Spleen (tissue), 11 donors: ENCODE measurements around the gene TCF20. TPM values are rescaled to one million over a fixed set of nuclear protein-coding genes. Genes with fewer than 3 reads are reported as not detected.

ENCODE experiments used
- DNase-seq: peaks from one replicate; pipeline ENCODE4 v3.0.0-alpha.2; 2020
- H3K27ac ChIP-seq, 8 donors: fragments of 200-600 bp; sonication (generic) in 7 of 8; 1 replicate in 4 of 8; 2 replicates in 4 of 8; pipeline versions ENCODE4 v1.5.0 to v1.8.0; 2016 to 2021; ENCODE audit warnings: inconsistent platforms in 4 of 8, mild to moderate bottlenecking in 4 of 8, moderate library complexity in 1 of 8
- H3K27me3 ChIP-seq, 7 donors: fragments of 200-600 bp; sonication (generic) in 6 of 7; replicated peaks in 1 of 7; 1 replicate in 4 of 7; 2 replicates in 3 of 7; pipeline versions ENCODE4 v1.5.0 to v1.8.0; 2016 to 2021; ENCODE audit warnings: inconsistent platforms in 3 of 7, mild to moderate bottlenecking in 1 of 7
- H3K36me3 ChIP-seq, 6 donors: fragments of 200-600 bp; sonication (generic) in 5 of 6; 1 replicate in 4 of 6; 2 replicates in 2 of 6; pipeline versions ENCODE4 v1.5.0 to v1.8.0; 2016 to 2021; ENCODE audit warnings: inconsistent platforms in 2 of 6
- H3K4me1 ChIP-seq, 6 donors: fragments of 200-600 bp; sonication (generic) in 5 of 6; 1 replicate in 3 of 6; 2 replicates in 3 of 6; pipeline versions ENCODE4 v1.5.0 to v1.8.0; 2016 to 2021; ENCODE audit warnings: inconsistent platforms in 3 of 6
- H3K4me3 ChIP-seq, 8 donors: fragments of 200-600 bp; sonication (generic) in 7 of 8; 1 replicate in 4 of 8; 2 replicates in 4 of 8; pipeline versions ENCODE4 v1.5.0 to v1.8.0; 2016 to 2021; ENCODE audit warnings: inconsistent platforms in 4 of 8, mild to moderate bottlenecking in 4 of 8, moderate library complexity in 2 of 8
- H3K9me3 ChIP-seq, 8 donors: fragments of 200-600 bp; sonication (generic) in 7 of 8; 1 replicate in 4 of 8; 2 replicates in 4 of 8; pipeline versions ENCODE4 v1.5.0 to v1.8.0; 2016 to 2021; ENCODE audit warnings: inconsistent platforms in 4 of 8
- CTCF ChIP-seq, 11 experiments: fragments of 200-600 bp in 7 of 11; fragments of 450-650 bp in 4 of 11; sonication (generic) in 4 of 11; IDR thresholded peaks in 8 of 11; conservative IDR thresholded peaks in 3 of 11; 1 replicate in 7 of 11; 2 replicates in 4 of 11; pipeline versions ENCODE4 v1.4.0 to v1.8.0; 2016 to 2021; ENCODE audit warnings: antibody characterized with exemption in 11 of 11, inconsistent platforms in 4 of 11, mild to moderate bottlenecking in 1 of 11
- POLR2A ChIP-seq, 3 donors: fragments of 450-650 bp; IDR thresholded peaks; one replicate each; pipeline ENCODE4 v1.5.1; 2017; ENCODE audit warnings: antibody characterized with exemption in 3 of 3, mild to moderate bottlenecking in 1 of 3
- POLR2AphosphoS5 ChIP-seq, 3 donors: sonication (generic); formaldehyde crosslinking; IDR thresholded peaks; one replicate each; pipeline ENCODE4 v1.5.1; 2017; ENCODE audit warnings: antibody characterized with exemption in 3 of 3
- WGBS, 5 donors: extraction: QIAGEN DNeasy Blood & Tissue Kit in 3 of 5; methylation state at CpG; one replicate each; pipeline versions ENCODE4 v1.1.5 to v1.1.7; 2013 to 2018; 5-methylcytosine and 5-hydroxymethylcytosine counted together
- intact Hi-C: fragments of 100-400 bp; cut with DNase I; formaldehyde crosslinking; loops from one replicate; pipeline ENCODE4 v1.15.0; 2023; ENCODE audit warnings: low total_unique reads
- polyA plus RNA-seq, 3 donors: library from polyadenylated mRNA; stranded (reverse); fragments of 200-250 nt; gene quantifications; one replicate each; pipeline ENCODE4 v1.2.1, GENCODE V29; 2013
- total RNA-seq, 7 donors: library from RNA; depleted of rRNA in 3 of 7; stranded (reverse); fragments of >200 nt in 3 of 7; fragmentation: NEBNext Ultra II Directional in 4 of 7; extraction: Animal tissue kit (Norgen Biotek cat#: 25700) in 4 of 7; gene quantifications; one replicate each; pipeline versions ENCODE4 v1.1.0 to v1.2.1, GENCODE V29; 2016 to 2021
- donor health status: healthy with polysubstance abuse.
- donor health status: DM: no; HTN: no; CAD: no; lungs with moderate emphysema.
- donor health status: DM: no; HTN: no; CAD: no.
- donor health status: Bipolar disorder and iron deficiency.
- donor health status: healthy.
- donor health status: DM: no; HTN: no; CAD: no.
- donor health status: DM: yes; HTN: yes; CAD: no.

TCF20 gene
- total and polyA plus RNA-seq, 10 donors, result 4.4 to 54.1 (median 41.9) TPM

- WGBS, 5 donors, result 79 to 87% (median 87%) methylated on average over 3 to 12 of the region's 12 CpGs
- TF ChIP-seq POLR2AphosphoS5 (IDR thresholded peaks at IDR 0.05) (no peak), CTCF (IDR thresholded peaks at IDR 0.05 in 8 of 11, conservative IDR thresholded peaks at IDR 0.05 in 3 of 11) (no peak), POLR2A (IDR thresholded peaks at IDR 0.05) (no peak)
- intact Hi-C loops, result no loop called here
- no peak for DNase-seq
- Histone ChIP-seq H3K4me1 (peaks cover 9 to 35% (median 24%) of the 10 kb centered on the region in 6 donors), H3K9me3 (no peaks in the 10 kb centered on the region), H3K36me3 (no peaks in the 10 kb centered on the region), H3K27ac (no peak overlapping the region), H3K27me3 (no peaks in the 10 kb centered on the region), H3K4me3 (no peak overlapping the region)
Measured at GRCh38 chr22:42292732-42293520, 22.5 kb upstream of the TCF20 start.

- Histone ChIP-seq H3K4me3 (no peak overlapping the region), H3K36me3 (no peaks in the 10 kb centered on the region), H3K27ac (no peak overlapping the region), H3K27me3 (no peaks in the 10 kb centered on the region), H3K4me1 (peaks cover 0 to 27% (median 15%) of the 10 kb centered on the region in 6 donors), H3K9me3 (no peaks in the 10 kb centered on the region)
- no peak for DNase-seq
- intact Hi-C loops, result no loop called here
- TF ChIP-seq CTCF (IDR thresholded peaks at IDR 0.05 in 8 of 11, conservative IDR thresholded peaks at IDR 0.05 in 3 of 11), result no peak
- TF ChIP-seq POLR2A (IDR thresholded peaks at IDR 0.05), result no peak
- no peak for TF ChIP-seq POLR2AphosphoS5 (IDR thresholded peaks at IDR 0.05)
- 77 to 95% (median 91%) methylated on average over 5 to 6 of the region's 6 CpGs for WGBS, 5 donors
Measured at GRCh38 chr22:42291287-42291686, 20.8 kb upstream of the TCF20 start.

- H3K27ac ChIP-seq, result no peak overlapping the region
- H3K9me3 ChIP-seq, result no peaks in the 10 kb centered on the region
- peaks cover 0 to 5% (median 1%) of the 10 kb centered on the region in 7 donors for H3K27me3 ChIP-seq
- no peak overlapping the region for H3K4me3 ChIP-seq
- peak; percentile 59 for DNase-seq
- H3K36me3 ChIP-seq, result no peaks in the 10 kb centered on the region
- WGBS, 5 donors, result 74 to 94% (median 85%) methylated on average over 35 to 36 of the region's 36 CpGs
- TF ChIP-seq POLR2AphosphoS5 (IDR thresholded peaks at IDR 0.05) (no peak), POLR2A (IDR thresholded peaks at IDR 0.05) (no peak), CTCF (IDR thresholded peaks at IDR 0.05 in 8 of 11, conservative IDR thresholded peaks at IDR 0.05 in 3 of 11) (no peak)
- intact Hi-C loops, result no loop called here
- H3K4me1 ChIP-seq, result peaks cover 0 to 34% (median 21%) of the 10 kb centered on the region in 6 donors
Measured at GRCh38 chr22:42289671-42290541, 19.5 kb upstream of the TCF20 start.

GRCh38 chr22:42288791-42289190, 18.3 kb upstream of the TCF20 start:
- intact Hi-C loops, result no loop called here
- DNase-seq, result no peak
- no peaks in the 10 kb centered on the region for H3K9me3 ChIP-seq
- H3K27me3 ChIP-seq, result peaks cover 0 to 16% (median 12%) of the 10 kb centered on the region in 7 donors
- TF ChIP-seq POLR2A (IDR thresholded peaks at IDR 0.05), result no peak
- TF ChIP-seq CTCF (IDR thresholded peaks at IDR 0.05 in 8 of 11, conservative IDR thresholded peaks at IDR 0.05 in 3 of 11), result no peak
- no peak for TF ChIP-seq POLR2AphosphoS5 (IDR thresholded peaks at IDR 0.05)
- H3K36me3 ChIP-seq, result no peaks in the 10 kb centered on the region
- H3K4me1 ChIP-seq, result peaks cover 2 to 32% (median 21%) of the 10 kb centered on the region in 6 donors
- no peak overlapping the region for H3K27ac ChIP-seq
- no peak overlapping the region for H3K4me3 ChIP-seq
- WGBS, 5 donors, result 88 to 97% (median 90%) methylated on average over 5 of the region's 5 CpGs
